ENCODE results near the gene NETO2.

NETO2 gene

DNA sequence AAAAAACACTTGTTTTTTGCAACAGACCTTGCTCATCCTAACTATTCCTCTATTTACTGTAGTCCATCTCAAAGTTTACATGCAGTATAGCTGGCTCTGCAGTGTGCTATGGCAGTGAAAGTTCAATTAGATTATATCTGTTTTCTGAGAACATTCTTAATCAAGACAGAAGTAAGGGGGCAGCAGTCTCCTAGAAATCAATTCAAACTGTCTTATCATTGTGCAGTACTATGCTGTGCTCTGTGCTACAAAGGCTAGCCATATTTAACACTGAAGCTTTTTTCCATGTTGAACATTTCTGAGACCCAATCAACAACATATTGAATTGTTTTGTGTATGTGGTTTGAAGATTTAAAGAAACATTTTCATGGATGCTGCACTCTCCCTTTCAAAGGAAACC, 11.4 kb downstream of the NETO2 start:
- DNase-seq (ENCODE audit: low read depth, low spot score) = peak; percentile 17
- in situ Hi-C loops (cut with HindIII; ENCODE audit: low sequenced_read_pairs) = no loop called here
- no peak for TF ChIP-seq CTCF (IDR thresholded peaks at IDR 0.05; ENCODE audit: low read depth, low read length)
- no peak overlapping the region for H3K4me3 ChIP-seq (ENCODE audit: low read depth, low read length)

GRCh38 chr16:47129755-47130435, 13.8 kb downstream of the NETO2 start:
- DNase-seq (ENCODE audit: low read depth, low spot score) = no peak
- TF ChIP-seq CTCF (IDR thresholded peaks at IDR 0.05; ENCODE audit: low read depth, low read length) = no peak
- in situ Hi-C loops (cut with HindIII; ENCODE audit: low sequenced_read_pairs) = no loop called here
- no peak overlapping the region for H3K4me3 ChIP-seq (ENCODE audit: low read depth, low read length)

DNA sequence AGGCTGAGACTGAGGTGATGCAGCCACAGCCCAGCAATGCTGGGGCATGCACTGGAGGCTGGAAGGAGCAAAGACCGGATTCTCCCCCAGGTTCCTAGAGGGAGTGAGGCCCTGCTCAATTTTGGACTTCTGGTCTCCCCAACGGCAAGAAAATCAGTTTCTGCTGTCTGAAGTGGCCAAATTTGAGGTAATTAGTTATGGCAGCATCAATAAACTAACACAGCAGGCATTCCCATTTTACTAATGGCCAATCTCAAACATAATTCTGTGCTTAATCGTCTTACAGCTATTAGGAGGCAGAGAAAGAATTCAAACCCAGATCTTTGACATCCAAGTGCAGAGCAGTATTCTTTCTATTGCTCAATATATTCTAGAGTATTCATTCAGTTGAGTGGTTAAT, 16.2 kb downstream of the NETO2 start:
- DNase-seq (ENCODE audit: low read depth, low spot score) = no peak
- in situ Hi-C loops (cut with HindIII; ENCODE audit: low sequenced_read_pairs) = no loop called here
- TF ChIP-seq CTCF (IDR thresholded peaks at IDR 0.05; ENCODE audit: low read depth, low read length) = no peak
- no peak overlapping the region for H3K4me3 ChIP-seq (ENCODE audit: low read depth, low read length)

- DNase-seq (ENCODE audit: low read depth, low spot score) = no peak
- in situ Hi-C loops (cut with HindIII; ENCODE audit: low sequenced_read_pairs) = no loop called here
- H3K4me3 ChIP-seq (ENCODE audit: low read depth, low read length) = no peak overlapping the region
- TF ChIP-seq CTCF (IDR thresholded peaks at IDR 0.05; ENCODE audit: low read depth, low read length) = no peak
These were observed 18.0 kb downstream of the NETO2 start for GRCh38 chr16:47125757-47126156.

DNA sequence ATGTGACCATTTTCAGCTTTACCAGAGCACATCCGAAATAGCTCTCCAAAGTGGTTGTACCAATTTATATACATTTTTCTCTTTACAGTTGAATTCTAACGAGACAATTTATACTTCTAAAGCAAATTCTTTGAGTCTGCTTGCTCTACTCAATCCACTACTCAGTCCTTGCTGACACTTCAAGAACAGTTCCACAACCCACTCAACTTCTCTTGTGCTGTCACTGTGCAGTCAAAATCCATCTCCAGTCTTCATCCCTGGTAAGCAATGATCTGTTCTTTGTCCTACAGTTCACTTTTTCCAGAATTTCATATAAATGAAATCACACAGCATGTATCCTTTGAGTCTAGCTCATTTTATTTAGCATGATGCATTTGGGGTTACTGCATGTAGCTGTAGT, 30.6 kb downstream of the NETO2 start:
- in situ Hi-C loops (cut with HindIII; ENCODE audit: low sequenced_read_pairs) = no loop called here
- DNase-seq (ENCODE audit: low read depth, low spot score) = no peak
- H3K4me3 ChIP-seq (ENCODE audit: low read depth, low read length) = no peak overlapping the region
- TF ChIP-seq CTCF (IDR thresholded peaks at IDR 0.05; ENCODE audit: low read depth, low read length) = no peak

DNA sequence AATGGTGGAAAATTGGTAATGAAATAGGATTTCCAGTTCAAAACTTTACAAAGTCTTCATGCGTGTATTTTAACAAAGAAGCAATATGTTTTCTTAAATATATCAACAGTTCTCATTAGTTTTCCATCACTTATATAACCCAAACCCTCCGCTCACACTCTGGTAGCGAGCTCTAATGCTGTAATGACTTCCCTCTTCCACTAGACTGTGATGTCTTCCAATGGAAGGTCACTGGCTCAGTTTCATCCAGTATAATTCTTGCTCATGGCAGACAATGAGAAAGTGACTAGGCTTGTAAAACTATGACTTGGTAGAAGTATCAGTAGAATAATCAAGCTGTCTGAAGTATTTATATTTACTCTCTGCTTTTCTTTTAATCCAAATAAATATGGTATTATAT, 32.8 kb downstream of the NETO2 start:
- TF ChIP-seq CTCF (IDR thresholded peaks at IDR 0.05; ENCODE audit: low read depth, low read length) = no peak
- no peak overlapping the region for H3K4me3 ChIP-seq (ENCODE audit: low read depth, low read length)
- no peak for DNase-seq (ENCODE audit: low read depth, low spot score)
- in situ Hi-C loops (cut with HindIII; ENCODE audit: low sequenced_read_pairs) = no loop called here
